ENCODE results near the gene TAS2R8.

DNA sequence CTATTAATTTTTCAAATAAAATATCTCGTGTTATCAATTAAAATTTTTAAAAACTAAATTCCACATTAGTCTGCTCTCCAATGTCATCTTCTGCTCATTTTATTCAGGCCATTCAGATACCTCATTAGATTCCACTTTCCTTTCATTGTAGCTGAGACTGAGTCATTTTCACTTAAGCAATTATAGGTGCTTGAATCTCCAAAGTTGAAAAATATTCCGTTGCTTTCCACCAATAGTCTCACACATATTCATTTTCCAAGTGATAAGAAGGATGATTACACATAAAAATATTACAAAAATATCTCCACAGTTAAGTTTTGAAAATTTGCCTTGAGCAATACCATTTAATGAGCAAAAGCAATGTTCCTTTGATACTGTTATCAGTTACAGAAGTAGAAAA, 47.4 kb downstream of the TAS2R8 start:
- no peak for TF ChIP-seq POLR2A (IDR thresholded peaks at IDR 0.05; ENCODE audit: low read length)
- no peak for TF ChIP-seq GATA1 (IDR thresholded peaks at IDR 0.05; ENCODE audit: low read depth, low read length)
